GM19395 (cell line): ENCODE data around the gene ANKRD18B.
"Not testable (repeated sequence)": the region's sequence is repeated elsewhere in the genome, so short reads cannot be mapped to it uniquely, and the experiment has no call there.

Source experiments
- ATAC-seq: cut with Tn5 transposase; IDR thresholded peaks from one replicate; pipeline ENCODE4 v1.9.1; 2021; ENCODE audit warnings: mild to moderate bottlenecking, moderate library complexity; ENCODE audit not compliant: unreplicated experiment

Gene ANKRD18B

DNA sequence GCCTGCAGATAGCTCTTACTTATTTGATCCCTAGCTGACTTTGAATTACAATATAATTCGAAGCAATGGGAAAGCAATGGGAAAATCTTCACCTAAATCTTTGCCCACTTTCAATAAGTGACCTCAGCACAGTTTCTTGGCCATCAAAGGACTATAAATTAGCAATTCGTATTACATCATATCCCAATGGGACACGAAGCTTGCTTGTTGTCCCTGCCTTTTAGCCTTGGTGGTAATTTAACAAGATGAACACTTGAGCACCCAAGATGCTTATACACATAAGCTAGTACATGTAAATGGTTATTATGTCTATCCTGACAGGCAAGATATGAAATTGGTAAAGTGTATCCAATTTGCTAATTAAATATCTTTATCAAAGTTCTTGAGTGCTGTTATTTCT lies 9.9 kb downstream of the ANKRD18B start:
- ATAC-seq: not testable (repeated sequence)

GRCh38 chr9:33535541-33535940 lies 11.5 kb downstream of the ANKRD18B start:
- no peak for ATAC-seq

DNA sequence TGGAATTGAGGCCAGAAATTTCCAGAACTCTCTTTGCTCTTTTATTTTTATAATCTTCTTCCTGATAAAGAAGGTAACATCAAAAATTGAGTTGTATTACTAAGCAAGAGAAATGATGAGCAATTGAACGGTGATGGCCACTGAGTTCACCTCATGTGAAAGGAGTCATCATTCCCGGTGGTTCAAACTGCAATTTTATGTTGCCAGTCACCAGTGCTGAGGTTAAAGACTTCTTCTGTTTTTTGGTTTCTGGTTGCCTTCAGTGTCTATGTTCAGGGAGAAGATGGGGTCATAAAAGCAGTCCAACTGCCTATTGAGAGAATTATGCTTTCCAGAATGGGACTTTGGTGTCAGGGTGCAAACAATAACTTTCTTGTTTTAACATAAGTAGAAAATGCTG lies 19.4 kb downstream of the ANKRD18B start:
- ATAC-seq: not testable (repeated sequence)

DNA sequence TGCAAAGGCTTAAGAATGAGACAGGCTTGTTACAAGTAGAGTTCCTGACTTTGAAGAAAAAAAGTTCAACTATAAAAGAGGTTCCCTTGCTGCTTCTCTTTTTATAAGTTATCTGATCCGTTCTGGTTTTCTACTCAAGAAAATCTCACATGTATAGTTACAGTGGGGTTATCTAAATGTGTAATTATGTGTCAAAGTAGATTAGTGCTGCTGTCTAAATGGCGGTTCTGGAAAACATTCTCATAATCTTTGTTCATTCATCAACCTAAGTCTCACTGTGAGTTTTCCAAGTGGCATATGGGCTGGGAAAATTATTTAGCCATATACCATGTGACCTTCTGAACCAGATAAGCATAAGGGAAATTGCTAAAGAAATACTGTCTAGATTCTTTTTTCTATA lies 21.7 kb downstream of the ANKRD18B start:
- not testable (repeated sequence) for ATAC-seq

- ATAC-seq: not testable (repeated sequence)
These were observed 24.8 kb downstream of the ANKRD18B start for GRCh38 chr9:33548816-33549215.

DNA sequence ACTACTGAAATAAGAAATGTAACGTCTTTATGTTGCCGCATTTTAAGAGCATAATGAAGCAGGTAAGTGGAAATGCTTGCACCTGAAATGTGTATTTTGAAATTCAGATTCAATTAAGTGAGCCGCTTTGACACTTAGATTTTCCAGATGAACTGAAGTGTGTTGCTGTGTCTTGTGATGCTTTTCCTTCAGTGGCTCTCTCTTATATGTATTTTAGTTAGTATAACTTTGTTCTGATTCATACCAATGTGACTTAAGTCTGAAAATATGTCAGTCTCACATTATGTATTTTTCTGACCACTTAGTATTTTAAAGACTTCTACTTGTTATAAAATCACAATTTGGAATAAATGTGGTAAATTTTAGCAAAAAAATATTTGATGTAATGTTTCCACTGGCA lies 25.4 kb downstream of the ANKRD18B start:
- not testable (repeated sequence) for ATAC-seq

DNA sequence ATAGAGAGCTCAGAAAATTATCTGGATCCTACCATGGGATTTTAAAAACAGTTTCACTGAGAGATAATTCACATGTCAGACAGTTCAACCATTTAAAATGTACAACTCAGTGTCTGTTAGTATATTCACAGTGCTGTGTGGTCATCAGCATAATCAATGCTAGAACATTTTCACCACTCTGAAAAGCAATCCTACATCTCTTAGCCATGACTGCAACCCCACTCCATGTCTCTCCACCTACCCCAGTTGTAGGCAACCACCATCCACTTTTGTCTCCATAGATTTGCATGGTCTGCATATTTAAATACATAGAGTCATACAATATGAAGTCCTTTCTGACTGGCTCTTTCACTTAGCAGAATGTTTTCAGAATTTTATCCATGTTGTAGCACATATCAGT lies 27.1 kb downstream of the ANKRD18B start:
- ATAC-seq: not testable (repeated sequence)

DNA sequence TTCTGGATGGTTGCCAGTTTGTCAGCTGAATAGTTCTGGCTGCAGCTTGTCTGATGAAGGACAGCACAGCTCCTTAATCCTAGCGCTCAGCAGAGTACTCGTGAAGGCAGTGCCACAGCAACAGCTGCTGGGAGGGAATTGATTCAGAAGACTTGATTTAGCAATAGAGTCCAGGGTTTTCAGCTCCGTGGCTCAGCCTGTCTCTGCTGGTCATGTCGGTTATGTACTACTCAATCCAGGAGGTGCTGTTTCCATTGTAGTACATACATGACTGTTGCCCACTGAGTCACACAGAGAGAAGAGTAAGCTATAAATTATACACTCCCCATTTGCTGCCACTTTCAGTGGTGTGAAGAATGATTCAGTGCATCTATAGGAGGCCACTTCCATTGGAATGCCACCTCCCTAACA lies 28.3 kb downstream of the ANKRD18B start:
- ATAC-seq: not testable (repeated sequence)

DNA sequence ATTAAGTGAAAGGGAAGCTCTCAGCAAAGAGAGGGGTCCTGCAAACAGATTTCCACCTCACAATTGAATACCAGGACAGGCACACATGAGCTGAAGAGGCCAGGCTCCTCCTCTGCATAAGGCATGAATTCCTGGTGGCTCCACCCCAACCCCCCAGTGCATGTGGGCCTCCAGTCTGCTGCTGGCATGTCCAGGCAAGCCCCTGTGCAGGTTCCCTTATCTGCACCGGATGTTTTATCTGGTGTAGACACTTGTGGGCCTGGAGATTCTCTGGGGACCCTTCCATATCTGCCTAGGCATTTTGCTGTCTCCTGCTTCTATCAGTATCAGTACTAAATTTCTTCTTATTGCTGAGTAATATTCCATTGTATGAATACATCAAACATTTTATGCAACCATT lies 36.2 kb downstream of the ANKRD18B start:
- ATAC-seq: not testable (repeated sequence)

DNA sequence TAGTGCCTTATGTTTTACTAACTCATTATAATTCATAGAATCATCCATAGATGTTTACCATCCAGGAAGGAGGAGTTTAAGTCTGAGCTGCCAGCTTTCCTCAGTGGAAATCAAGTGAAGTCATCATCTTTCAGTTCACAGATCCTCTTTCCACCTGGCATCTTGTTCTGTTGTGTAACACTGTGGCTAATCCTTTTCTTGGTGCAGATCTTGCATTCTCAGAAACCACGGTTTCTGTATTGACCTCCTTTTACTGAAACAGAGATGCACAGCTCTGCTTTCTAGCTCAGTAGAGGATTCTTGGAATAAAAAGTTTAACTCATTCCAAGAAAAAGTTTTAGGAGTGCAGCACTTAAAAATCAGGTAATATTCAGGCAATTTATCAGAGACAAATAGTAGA lies 38.1 kb downstream of the ANKRD18B start:
- ATAC-seq: not testable (repeated sequence)

DNA sequence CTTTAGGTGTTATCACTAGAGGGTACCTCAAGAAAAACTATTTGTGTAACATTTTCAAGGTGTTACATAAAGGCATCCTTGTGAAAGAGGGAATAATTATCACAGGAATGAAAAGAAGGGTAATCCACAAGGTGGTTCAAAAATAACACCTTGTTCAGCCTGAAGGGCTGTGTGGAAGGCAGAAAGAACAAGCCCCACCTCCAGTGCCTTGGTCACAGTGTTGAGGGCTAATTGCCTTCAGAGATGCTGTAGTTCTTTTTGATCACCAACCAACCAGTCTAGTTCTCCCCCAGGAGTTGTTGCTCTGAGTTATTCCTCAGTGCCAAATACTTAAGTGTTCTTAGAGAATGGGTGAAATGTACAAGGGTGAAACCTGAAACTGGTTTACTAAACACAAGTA lies 43.7 kb downstream of the ANKRD18B start:
- ATAC-seq: not testable (repeated sequence)

DNA sequence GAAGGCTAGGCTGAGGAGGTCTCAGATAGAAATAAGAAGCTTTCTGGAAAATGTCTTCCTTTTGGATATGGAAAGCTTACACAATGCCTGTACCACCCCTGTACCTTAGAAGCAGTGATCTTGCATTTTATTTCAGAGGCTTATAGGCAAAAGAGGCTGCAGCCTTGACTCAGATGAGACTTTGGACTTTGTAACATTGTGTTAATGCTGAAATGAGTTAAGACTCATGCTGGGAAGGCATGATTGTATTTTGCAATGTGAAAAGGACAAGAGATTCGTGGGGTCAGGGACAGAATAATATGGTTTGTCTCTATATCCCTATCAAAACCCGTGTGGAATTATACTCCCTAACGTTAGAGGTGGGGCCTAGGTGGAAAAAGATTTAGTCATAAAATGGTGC lies 53.7 kb downstream of the ANKRD18B start:
- not testable (repeated sequence) for ATAC-seq

DNA sequence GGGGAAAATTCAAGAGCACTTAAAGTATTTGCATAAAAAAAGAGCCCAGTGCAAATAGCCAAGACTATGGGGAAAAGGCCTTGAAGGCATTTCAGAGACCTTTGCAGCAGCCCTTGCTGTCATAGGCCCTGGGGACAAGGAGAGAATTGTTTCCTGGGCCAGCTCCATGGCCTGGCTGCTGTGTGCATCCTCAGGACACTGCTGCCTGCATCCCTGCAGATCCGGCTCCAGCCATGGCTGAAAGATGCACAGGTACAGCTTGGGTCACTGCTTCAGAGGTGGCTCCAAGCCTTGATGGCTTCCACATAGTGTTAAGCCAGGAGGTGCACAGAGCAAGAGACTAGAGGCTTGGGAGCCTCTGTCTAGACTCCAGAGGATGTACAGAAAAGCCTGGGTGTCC lies 55.9 kb downstream of the ANKRD18B start:
- not testable (repeated sequence) for ATAC-seq

- ATAC-seq: not testable (repeated sequence)
These were observed 58.6 kb downstream of the ANKRD18B start for GRCh38 chr9:33582686-33583085.

- ATAC-seq: not testable (repeated sequence)
These were observed 62.1 kb downstream of the ANKRD18B start for GRCh38 chr9:33586128-33586527.

DNA sequence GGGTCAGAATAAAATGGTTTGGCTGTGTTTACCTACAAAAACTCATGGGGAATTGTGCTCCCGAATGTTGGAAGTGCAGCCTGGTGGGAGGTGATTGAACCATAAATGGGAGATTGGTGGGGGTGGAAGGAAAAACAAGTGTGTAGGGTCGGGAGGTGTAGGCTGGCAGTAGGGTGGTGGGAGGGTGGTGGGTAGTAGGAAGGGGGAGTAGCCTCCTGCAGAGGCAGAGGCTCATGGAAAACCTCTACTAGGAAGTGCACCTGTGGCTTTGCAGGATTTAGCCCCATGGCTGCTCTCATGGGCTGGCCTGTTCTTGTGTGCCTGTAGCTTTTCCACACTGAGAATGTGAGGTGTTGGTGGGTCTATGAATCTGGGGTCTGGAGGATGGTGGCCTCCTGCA lies 63.7 kb downstream of the ANKRD18B start:
- ATAC-seq: not testable (repeated sequence)

DNA sequence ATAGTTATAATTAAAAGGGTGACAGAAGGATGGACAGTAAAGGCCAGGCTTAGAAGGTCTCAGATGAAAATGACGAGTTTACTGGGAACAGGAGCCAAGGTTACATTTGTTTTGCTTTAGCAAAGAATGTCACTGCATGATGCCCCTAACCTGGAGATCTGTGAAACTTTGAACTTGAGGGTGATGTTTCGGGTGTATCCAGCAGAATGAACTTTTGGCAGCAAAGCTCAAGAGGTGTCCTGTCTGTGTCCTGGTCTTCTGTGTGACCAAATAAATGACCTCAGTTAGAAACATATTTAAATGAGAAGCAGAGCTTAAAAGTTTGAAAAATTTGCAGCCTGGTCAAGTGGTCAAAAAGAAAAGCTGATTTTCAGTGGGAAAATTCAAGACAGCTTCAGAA lies 64.8 kb downstream of the ANKRD18B start:
- ATAC-seq: not testable (repeated sequence)

- ATAC-seq: not testable (repeated sequence)
These were observed 66.8 kb downstream of the ANKRD18B start for GRCh38 chr9:33590857-33591256.

DNA sequence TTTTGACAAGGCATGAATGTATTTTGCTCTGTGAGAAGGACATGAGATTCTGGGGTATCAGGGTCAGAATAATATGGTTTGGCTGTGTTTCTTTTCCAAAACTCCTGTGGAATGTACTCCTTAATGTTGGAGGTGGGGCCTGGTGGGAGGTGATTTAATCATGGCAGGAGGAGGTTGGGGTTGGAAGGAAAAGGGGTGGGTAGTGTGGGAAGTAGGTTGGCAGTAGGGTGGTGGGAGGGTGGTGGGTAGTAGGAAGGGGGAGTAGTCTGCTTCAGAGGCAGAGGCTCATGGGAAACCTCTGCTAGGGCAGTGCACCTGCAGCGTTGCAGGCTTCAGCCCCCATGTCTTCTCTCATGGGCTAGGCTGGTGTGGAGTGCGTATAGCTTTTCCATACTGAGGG lies 72.9 kb downstream of the ANKRD18B start:
- not testable (repeated sequence) for ATAC-seq

- ATAC-seq: not testable (repeated sequence)
These were observed 73.3 kb downstream of the ANKRD18B start for GRCh38 chr9:33597386-33597785.

- not testable (repeated sequence) for ATAC-seq
These were observed 74.8 kb downstream of the ANKRD18B start for GRCh38 chr9:33598796-33599379.

GRCh38 chr9:33600911-33601310 lies 76.9 kb downstream of the ANKRD18B start:
- not testable (repeated sequence) for ATAC-seq

DNA sequence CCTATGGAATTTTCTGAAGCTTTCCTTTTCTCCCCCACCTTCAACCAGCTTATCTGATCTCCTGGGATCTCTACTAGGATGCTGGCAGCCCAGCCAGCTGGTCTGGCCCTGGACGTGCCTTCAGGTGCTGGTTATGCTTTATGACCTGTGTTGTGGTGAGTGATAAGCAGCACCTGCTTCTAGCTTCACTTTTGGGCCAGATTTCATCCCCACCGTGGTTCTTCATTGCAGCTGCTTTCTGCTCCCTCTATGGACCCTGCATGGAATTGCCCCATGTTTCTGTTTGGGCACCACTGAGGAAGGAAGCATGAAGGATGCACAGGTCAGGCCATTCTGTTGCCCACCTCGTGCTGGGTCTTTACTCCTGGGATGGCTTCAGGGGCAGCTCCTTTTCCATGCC lies 80.2 kb downstream of the ANKRD18B start:
- not testable (repeated sequence) for ATAC-seq
